HG02588 (cell line): Measurements from ENCODE around the gene PPP1R9A.

Experiments used
- ATAC-seq: cut with Tn5 transposase; IDR thresholded peaks from one replicate; pipeline ENCODE4 v1.9.1; 2021; ENCODE audit warnings: mild to moderate bottlenecking, moderate library complexity; ENCODE audit not compliant: unreplicated experiment

The PPP1R9A gene

GRCh38 chr7:95092324-95092723, 184.9 kb downstream of the PPP1R9A start:
- ATAC-seq = no peak

DNA sequence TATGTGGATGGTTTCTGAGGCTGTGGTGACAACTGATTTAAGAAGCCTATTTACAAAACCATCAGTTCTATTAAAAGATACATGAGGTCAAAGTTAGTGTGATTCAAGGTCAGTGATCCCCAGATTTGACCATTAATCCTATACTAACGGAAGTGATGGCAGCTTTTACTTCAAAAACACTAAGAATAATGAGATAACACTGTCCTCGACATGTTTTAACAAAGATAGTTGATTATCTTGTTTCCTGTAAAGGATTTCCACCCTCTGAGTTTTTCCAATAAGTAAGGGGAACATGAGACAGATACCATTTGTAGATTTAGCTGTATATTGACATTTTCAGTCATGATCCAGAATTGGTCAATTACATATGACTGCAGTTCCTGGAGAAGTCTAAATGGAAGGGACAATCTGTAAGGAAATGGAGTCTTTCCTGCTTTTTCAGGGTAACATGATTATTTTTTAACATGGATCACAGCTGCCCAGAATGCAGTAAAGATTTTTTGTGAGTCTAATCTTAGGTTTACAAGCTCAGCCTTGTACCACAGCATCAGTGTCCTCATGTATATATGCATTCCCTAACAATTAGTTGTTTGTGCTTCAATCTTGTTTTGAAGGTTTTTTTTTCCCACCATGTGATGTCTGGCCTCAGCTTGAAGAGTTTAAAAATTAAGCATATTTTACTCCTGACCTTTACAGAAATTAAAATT, 188.0 kb downstream of the PPP1R9A start:
- no peak for ATAC-seq

GRCh38 chr7:95095966-95096540, 188.7 kb downstream of the PPP1R9A start:
- no peak for ATAC-seq

DNA sequence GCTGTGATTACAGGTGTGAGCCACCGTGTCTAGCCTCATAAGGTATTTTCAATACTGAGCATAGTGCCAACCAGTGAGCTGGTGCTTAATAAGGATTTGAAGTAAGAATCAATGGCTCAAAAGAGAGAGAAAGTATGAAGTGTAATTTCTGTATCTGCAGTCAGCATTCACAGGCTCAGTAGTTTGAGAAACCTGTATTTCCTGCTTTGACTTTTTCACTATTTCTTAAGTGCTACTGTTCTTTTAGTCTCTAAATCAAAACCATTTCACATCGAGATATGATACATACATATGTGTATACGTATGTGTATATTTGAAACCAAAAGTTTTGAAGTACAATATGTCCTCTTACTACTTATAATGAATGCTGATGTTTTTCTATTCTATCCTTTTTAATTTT, 189.9 kb downstream of the PPP1R9A start:
- no peak for ATAC-seq

GRCh38 chr7:95097851-95098250, 190.5 kb downstream of the PPP1R9A start:
- ATAC-seq = no peak

DNA sequence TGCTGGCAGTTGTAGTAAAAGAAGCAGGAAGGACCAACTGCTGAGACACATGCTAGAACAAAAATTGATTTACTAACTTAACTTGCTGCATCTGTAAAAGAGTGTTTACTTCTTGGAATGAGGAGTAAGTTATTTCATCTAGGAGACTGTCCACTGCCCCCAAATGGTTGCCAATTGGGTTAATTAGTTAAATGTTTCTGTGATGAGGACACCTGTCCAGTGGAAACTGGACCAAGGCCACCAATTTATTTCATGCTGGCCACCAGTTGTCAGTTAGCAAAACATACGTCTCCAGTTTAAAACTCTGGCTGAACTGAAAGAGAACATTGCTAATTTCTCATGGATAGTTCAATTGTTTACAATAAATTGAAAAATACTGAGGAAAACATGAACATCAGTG, 191.7 kb downstream of the PPP1R9A start:
- no peak for ATAC-seq

DNA sequence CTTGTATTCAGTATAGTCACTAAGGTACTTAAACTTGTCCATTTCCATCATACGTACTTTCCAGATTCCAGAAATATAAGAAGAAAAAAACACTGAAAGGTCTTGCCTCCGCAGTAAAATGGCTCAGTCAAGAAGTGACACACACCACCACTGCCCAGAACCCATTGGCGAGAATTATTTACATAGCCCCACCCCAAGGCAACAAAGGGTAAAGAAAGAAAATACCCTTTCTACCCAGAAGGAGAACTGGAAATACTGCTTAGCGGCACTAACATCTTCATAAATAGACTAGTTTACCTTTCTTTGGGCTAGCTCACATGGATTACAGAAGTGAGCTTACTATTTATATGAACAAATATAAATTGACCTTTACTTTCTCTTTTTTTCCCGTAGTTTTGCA, 194.0 kb downstream of the PPP1R9A start:
- ATAC-seq = no peak

DNA sequence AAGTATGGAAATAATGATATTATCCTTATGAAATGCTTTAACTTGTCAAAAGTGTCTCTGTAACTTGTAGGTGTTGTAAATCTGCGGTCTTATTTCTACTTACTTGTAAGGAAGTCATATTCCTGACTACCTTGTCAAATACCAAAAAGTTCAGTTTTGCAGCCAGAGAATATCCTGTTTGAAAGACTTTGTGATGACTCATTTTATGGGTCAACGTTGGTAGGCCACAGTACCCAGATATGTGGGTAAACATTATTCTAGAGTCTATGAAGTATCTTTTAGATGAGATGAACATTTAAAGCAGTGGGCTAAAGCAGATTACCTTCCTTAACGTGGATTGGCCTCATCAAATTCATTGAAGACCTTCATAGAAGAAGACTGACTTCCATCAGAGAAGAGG, 195.3 kb downstream of the PPP1R9A start:
- ATAC-seq = no peak

GRCh38 chr7:95104739-95105138, 197.3 kb downstream of the PPP1R9A start:
- ATAC-seq = no peak

DNA sequence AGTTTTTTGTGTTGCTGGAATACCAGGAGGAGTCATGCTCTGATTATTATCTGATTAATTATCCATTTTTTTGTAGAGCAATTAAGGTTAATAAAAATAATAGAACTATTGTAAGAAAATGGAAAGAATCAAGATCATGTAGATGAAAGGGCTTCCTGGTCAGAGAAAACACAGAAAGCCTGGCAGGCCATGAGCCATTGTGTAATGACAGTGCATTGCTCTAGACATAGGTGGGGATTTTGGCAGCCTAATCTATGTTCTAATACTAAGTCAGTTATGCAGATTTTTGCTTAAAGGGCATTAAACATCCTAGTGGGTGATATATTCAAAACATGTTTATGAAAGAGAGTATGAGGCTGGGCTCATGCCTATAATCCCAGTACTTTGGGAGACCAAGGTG, 198.2 kb downstream of the PPP1R9A start:
- no peak for ATAC-seq

DNA sequence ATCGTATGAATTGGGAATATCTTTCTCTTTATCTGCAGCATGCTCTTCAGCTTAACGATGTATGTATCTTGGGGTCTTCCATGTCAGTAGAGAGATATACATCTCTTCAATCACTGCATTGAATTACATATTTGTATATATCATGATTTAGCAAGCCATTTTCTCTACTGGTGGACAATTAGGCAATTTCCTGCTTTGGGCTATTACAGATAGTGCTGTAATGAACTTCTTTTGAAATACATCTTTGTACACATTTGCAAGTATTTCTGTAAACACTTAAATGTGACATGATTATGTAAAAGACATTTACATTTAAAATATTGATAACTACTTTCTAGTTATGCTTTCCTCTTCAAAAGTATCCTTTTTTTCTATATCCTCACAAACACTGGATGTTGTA, 199.0 kb downstream of the PPP1R9A start:
- ATAC-seq = no peak

DNA sequence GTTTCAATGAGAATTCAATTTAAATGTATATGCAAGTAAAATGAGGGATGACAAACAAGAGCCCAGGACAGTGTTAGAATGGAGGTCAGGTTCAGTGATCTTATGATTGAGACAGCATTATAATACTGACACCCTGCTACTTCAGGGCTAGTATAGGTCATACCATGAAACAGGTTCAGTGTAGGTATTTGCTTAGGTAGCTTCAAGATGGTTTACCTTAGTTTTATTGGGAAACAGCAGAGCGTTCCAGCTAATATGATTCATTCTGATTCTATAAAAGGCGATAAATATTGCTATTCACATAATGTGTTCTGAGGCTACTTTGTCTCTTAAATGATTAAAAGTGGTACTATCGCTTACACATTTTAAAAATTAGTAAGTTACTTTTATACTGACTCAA, 203.3 kb downstream of the PPP1R9A start:
- no peak for ATAC-seq

GRCh38 chr7:95113590-95113989, 206.2 kb downstream of the PPP1R9A start:
- ATAC-seq = no peak

DNA sequence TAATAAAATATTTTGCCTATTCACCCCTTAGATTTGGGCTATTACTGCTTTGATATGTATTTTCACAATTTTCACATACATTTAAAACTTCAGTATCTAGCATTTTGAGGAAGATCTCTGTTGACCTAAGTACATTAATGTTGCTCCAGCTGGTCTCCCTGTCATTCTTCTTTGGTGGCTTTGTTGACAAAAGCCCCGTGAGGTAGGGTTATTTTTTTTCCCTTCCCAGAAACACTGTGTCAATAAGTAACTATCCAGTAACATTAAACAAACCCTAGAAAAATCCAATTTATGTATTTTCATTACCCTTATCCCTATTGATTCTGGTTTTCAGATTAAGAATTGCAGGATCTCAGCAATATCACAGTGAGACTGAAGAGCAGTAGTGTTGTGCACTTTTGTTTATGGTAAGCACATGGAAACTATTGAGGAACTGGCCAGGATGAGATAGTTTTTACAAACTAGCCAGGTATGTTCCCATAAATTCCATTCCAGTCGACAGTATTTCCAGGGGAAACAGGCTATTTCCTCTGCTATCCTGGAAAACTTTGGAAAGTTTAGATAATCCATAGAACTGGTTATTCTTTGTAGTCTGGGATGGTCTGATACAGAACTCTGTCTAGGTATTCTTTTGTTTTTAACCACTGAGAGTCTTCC, 218.8 kb downstream of the PPP1R9A start:
- no peak for ATAC-seq

GRCh38 chr7:95132500-95132899, 225.1 kb downstream of the PPP1R9A start:
- no peak for ATAC-seq

- ATAC-seq = no peak
Observed at GRCh38 chr7:95139922-95140321, 232.5 kb downstream of the PPP1R9A start.

GRCh38 chr7:95141755-95142154, 234.4 kb downstream of the PPP1R9A start:
- no peak for ATAC-seq

- no peak for ATAC-seq
Observed at GRCh38 chr7:95144256-95144655, 236.9 kb downstream of the PPP1R9A start.

GRCh38 chr7:95155965-95156364, 248.6 kb downstream of the PPP1R9A start:
- ATAC-seq = no peak

DNA sequence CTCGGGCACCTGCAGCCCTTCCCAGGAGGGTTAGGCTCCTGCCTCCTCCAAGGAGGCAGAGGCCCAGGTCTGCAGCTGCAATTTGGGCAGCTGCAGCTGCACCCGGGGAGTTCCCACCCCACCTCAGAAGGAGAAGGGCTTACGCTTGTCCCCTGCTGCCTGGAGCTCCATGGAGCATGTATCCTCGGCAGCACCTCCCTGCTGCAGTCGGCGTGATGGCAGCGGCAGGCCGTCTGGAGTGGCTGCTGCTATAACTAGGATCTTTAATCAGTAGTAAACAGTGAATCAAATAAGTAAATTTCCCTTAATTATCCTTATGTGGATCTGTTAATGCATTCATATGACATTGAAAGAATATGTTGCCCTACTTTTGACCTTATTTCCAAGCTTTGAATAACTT, 250.0 kb downstream of the PPP1R9A start:
- no peak for ATAC-seq

GRCh38 chr7:95169678-95170077, 262.3 kb downstream of the PPP1R9A start:
- ATAC-seq = no peak

DNA sequence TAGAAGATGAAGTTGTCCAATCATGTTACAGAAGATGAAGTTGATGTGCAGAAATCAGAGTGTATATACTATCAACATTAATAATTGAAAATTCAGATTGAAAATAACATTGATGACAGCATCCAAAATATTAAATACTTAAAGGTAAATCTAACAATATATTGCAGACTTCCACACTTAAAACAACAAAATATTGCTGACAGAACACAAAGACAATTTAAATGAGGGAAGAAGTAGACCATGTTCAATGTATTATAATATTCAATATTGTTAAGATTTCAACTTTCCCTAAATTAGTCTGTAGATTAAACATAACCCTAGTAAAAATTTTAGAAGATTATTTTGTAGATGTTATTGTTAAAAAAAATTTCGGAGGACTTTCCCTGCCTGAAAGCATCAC, 265.0 kb downstream of the PPP1R9A start:
- ATAC-seq = no peak
